ENCODE measurements around the gene PROCR.

DNA sequence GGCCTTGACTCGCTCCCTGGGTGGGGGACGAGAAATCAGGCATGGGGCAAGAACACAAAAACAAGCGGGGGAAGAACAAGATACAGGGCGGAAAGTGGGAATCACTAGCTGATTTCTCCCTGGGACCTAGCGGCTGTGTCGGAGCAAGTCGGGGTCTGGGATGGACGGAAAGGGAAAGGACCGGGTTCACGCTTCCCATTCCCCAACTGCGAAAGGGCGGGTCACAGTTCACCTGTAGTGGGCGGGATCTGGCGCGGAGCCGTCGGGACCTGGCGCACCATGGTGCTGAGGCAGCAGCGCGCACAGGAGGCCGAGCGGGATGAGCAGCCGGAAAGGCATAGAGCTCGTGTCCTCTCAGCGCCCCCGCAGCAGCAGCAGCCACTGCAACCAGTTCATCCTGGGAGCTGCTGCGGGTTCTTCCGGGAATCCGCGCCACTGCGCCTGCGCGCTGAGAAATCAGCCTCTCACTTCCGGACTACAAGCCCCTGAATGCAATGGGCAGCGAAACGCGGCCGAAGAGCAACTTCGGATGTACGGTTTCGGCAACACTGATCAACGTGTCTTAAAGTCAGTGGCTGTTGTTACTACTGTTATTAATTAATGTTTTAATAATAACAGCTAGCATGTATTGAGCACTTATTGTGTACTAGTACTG is 24.8 kb upstream of the PROCR start, which contains the start of gene EDEM2:
- TF ChIP-seq TAF1 (IDR thresholded peaks at IDR 0.05; ENCODE audit: borderline replicate concordance, insufficient read depth, low read length): peak; percentile 48; the same call in 1 of the 2 replicates
- TF ChIP-seq, protein P1, sequence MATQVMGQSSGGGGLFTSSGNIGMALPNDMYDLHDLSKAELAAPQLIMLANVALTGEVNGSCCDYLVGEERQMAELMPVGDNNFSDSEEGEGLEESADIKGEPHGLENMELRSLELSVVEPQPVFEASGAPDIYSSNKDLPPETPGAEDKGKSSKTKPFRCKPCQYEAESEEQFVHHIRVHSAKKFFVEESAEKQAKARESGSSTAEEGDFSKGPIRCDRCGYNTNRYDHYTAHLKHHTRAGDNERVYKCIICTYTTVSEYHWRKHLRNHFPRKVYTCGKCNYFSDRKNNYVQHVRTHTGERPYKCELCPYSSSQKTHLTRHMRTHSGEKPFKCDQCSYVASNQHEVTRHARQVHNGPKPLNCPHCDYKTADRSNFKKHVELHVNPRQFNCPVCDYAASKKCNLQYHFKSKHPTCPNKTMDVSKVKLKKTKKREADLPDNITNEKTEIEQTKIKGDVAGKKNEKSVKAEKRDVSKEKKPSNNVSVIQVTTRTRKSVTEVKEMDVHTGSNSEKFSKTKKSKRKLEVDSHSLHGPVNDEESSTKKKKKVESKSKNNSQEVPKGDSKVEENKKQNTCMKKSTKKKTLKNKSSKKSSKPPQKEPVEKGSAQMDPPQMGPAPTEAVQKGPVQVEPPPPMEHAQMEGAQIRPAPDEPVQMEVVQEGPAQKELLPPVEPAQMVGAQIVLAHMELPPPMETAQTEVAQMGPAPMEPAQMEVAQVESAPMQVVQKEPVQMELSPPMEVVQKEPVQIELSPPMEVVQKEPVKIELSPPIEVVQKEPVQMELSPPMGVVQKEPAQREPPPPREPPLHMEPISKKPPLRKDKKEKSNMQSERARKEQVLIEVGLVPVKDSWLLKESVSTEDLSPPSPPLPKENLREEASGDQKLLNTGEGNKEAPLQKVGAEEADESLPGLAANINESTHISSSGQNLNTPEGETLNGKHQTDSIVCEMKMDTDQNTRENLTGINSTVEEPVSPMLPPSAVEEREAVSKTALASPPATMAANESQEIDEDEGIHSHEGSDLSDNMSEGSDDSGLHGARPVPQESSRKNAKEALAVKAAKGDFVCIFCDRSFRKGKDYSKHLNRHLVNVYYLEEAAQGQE (IDR thresholded peaks at IDR 0.05; ENCODE audit: insufficient read depth in 1 of 2, low read depth in 2 of 2, low read length in 2 of 2): no peak
- TF ChIP-seq POLR2AphosphoS5 (IDR thresholded peaks at IDR 0.05; ENCODE audit: low read depth, low read length): peak; percentile 75
- peak; percentile 79; the same call in 1 of the 2 replicates for TF ChIP-seq SIN3A (IDR thresholded peaks at IDR 0.05; ENCODE audit: borderline replicate concordance, insufficient read depth, low read length)

Measured in PFSK-1 (cell line).